Daoy (cell line): Measurements from ENCODE around the gene ATP5PB. TPM values are rescaled to one million over a fixed set of nuclear protein-coding genes. Genes with fewer than 3 reads are reported as not detected.

Experiments used
- DNase-seq: peaks from one replicate; pipeline ENCODE4 v3.0.0-alpha.2; 2015; ENCODE audit warnings: low read depth
- total RNA-seq: library from RNA; depleted of rRNA; stranded (reverse); fragments of >200 nt; shearing (Covaris generic); gene quantifications from 2 replicates; pipeline ENCODE4 v1.2.3, GENCODE V29; 2014; rRNA removed

ATP5PB gene
- 722 and 890 TPM in 2 replicates for total RNA-seq

DNA sequence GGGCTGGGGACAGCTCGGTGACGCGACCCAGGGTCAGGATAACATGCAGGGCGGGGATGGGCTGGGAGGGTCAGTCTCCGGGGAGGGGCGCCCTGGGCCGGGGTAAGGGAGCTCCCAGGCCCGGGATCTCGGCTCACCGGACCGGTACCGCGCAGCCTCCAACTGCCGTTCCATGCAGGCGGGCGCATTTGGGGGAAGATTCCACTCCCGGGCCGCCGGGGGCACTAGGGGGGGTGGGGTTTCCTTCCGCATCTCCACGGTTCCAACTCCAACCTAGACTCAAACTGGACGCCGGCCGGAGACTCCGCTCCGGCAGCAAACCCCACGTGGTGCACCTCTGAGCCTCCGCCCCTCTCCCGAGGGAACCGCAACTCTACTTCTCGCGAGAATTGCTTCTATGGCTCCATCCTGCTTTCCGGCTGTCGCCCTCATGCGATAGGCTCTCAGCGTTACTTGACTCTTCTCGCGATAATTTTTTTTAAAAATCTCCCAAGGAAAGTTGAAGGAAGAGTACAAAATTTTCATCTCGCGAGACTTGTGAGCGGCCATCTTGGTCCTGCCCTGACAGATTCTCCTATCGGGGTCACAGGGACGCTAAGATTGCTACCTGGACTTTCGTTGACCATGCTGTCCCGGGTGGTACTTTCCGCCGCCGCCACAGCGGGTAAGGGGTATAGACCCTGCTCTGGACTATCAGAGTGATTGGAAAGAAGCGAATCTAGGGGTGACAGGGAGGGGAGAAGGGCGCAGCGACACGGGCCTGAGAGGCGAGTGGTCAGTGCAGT lies at the start of gene ATP5PB, which contains the start of gene WDR77:
ATP5PB (plus strand) TSS at position 547 of the 785 bp plus-strand sequence; CDS start at position 625, 78 bp downstream.
WDR77 (minus strand) TSS at position 339 of the 785 bp plus-strand sequence; CDS start at position 252, 87 bp downstream.
- peak; percentile 99 for DNase-seq

GRCh38 chr1:111399792-111400610 lies 49.3 kb upstream of the ATP5PB start:
- DNase-seq, result peak; percentile 45

GRCh38 chr1:111402083-111402482 lies 47.2 kb upstream of the ATP5PB start:
- no peak for DNase-seq

GRCh38 chr1:111404588-111404987 lies 44.7 kb upstream of the ATP5PB start:
- no peak for DNase-seq

GRCh38 chr1:111406321-111406768 lies 42.9 kb upstream of the ATP5PB start:
- peak; percentile 34 for DNase-seq

- DNase-seq, result no peak
These were observed 42.0 kb upstream of the ATP5PB start for GRCh38 chr1:111407301-111407700.

GRCh38 chr1:111412839-111413238 lies 36.4 kb upstream of the ATP5PB start:
- DNase-seq, result no peak

DNA sequence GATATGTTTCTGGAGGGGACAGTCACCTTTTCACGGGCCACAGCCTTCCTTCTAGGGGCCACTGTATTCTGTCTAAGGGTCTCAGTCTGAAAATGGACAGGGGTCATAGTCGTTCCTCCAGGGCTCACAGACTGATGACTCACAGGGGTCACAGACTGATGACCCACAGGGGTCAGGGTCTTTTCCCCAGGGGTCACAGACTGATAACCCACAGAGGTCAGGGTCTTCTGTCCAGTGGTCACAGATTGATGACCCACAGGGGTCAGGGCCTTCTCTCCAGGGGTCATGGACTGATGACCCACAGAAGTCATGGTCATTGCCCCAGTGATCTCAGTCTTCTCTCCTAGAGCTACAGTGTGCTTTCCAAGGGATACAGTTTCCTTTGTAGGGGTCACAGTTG lies 34.5 kb upstream of the ATP5PB start:
- no peak for DNase-seq

DNA sequence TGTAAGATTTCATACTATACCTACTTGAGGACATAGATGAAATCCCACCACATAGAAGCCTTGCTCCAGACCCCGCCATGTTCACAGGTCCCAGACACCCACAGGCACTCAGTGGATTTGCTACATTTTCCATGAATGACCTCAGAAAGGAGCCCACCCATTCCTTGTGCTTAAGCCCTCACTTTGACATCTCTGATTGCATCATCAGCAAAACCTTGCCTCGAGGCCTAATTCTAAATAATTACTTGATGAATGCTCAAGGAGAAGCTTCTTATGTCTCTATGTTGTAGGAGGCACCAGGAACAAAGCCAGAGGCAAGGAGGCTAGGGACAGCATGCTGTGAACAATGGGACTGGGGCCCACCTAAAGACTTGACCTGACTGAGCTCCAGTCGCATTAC lies 33.8 kb upstream of the ATP5PB start:
- DNase-seq, result no peak

GRCh38 chr1:111417755-111418154 lies 31.5 kb upstream of the ATP5PB start:
- no peak for DNase-seq

GRCh38 chr1:111419037-111419436 lies 30.2 kb upstream of the ATP5PB start:
- DNase-seq, result no peak

- no peak for DNase-seq
These were observed 28.9 kb upstream of the ATP5PB start for GRCh38 chr1:111420377-111420776.

DNA sequence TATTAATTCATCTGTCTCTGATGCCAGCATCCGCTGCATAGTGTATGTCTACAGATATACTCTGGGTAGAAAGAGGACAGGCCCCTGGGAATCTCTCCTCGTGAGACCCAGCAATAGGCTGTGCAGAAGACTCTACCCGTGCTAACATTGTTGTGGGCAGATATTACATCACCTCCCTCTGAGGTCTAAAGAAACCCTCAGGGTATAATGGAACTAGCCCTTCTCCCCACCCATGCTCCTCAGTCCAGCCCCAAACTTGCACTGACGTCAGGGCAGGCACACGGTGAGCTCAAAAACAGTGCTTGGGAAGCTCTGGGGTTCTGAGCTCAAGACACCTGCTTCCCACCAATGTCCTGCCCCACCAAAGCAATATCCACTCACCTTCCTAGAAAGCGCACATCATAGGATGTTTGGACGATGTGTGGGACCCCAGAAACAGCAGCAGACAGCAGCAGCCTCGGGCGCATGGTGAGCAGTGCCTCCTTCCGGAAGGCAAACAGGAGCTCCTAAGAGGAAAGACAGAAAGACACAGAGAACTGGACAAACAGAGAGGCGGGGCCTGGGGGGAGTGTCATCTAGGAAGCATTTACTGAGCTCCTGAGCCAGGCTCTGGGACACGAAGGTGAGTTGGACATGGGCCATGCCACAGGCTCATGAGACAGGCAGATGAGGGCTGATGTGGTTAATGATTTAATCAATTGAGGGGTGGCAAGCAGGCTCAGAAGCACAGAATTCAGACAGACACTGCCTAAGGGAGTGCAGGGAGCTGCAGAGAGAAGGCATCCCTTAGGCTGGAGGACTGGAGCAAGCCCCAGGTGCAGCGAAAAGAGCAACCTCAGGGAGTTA lies 26.5 kb upstream of the ATP5PB start:
- peak; percentile 43 for DNase-seq

- no peak for DNase-seq
These were observed 25.0 kb upstream of the ATP5PB start for GRCh38 chr1:111424281-111424680.

DNA sequence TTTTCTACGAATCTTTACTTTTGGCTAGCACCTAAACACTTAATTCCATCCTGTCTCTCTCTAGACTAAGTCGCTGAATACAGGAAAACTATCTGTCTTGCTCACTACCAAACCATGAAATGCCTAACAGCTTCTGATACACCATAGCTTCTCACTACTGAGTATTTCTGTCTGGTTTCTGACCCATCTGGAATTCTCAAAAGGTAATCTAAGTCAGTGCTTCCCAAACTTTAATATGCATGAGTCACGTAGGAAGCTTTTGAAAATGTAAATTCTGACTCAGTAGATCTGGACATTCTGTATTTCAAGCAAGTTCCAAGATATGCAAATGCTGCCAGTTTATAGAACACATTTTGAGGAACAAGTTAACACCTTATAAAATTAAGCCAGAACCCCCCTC lies 12.5 kb upstream of the ATP5PB start:
- DNase-seq, result no peak

GRCh38 chr1:111439461-111440351 lies 9.6 kb upstream of the ATP5PB start:
- no peak for DNase-seq

- peak; percentile 17 for DNase-seq
These were observed 7.6 kb upstream of the ATP5PB start for GRCh38 chr1:111441573-111442192.

DNA sequence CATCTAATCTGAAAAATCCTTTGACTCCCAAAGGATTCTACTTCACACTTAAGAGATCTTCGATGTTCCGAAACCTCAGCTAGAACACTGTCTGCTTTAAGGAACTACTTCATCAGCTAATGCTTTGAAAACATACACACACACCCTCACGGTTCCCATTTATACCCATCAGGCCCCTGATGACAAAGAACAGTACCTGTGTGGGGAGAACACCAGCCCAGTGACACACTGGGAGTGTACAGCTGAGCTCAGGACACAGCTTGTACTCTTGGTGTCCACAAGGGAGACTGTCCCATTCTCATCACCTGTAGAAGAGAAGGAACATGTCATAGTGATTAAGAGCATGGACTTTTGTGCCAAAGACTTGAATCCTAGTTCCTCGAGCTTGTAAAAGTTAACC lies 6.8 kb upstream of the ATP5PB start:
- no peak for DNase-seq

- DNase-seq, result no peak
These were observed 5.2 kb upstream of the ATP5PB start for GRCh38 chr1:111444031-111444430.

DNA sequence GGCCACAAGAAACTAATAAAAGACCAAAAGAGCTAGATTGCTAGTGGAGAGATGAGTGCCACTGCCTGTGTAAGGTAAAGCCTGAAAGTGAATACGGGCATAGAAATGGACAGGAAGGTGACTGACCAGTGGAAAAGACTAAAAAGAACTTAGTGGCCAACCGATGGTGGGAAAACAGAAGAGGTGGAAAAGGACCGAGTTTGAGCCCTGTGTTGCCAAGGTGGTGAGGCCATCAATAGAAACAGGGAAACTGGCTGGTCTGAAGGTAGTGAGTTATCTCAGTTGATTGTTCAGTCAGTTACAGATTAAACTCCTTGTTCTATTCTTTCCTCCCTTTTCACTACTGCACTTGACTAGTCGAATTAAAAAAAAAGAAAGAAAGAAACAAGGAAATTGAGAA lies 2.7 kb upstream of the ATP5PB start:
- no peak for DNase-seq
